ENCODE results near the gene KRTAP10-6. TPM values are rescaled to one million over a fixed set of nuclear protein-coding genes. Genes with fewer than 3 reads are reported as not detected.
"Not testable (repeated sequence)": the region's sequence is repeated elsewhere in the genome, so short reads cannot be mapped to it uniquely, and the experiment has no call there.

Gene KRTAP10-6
- total and polyA plus RNA-seq, 2 experiments from 2014 or later: not detected

DNA sequence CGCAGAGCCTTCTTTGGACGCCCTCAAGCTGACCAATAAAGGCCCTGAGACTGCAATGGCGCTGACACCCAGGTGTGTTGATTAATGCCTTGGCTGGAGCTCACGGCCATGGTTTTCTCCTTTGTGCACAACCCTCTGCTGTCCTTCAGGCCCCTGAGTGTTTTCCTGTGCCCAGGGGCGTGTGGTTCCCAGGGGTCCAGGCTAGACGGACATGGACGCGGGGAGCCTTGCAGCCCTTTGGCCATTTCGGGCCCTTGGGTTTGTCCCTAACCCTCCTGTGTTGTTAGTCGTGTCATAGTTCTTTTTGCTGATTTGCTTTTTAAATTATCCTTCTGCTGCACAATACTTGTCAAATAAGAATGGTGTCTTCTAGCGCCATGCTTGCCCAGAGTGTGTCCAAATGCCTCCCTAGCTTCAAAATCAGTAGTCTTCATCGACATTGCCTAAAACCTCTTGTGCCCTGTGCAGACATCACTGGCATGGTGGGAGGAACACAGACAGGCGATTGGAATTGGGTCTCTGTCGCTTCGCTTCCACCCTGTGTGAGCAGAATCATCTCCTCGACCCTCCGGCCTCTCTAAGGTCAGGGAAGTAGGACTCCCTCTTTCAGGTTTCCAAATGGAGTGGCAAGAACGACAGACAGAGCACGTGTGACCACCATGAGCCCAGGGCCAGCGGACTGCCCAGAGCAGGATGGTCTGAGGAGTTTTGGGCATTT lies 16.8 kb downstream of the KRTAP10-6 start:
- Histone ChIP-seq H3K27me3 (no peaks in the 10 kb centered on the region), H3K4me1 (ENCODE audit: insufficient read depth) (peaks cover 3% of the 10 kb centered on the region), H4K20me1 (ENCODE audit: insufficient read depth, poor library complexity, severe bottlenecking) (no peaks in the 10 kb centered on the region), H3K9me3 (ENCODE audit: low read depth) (no peaks in the 10 kb centered on the region), H3K36me3 (replicated peaks; ENCODE audit: insufficient read depth, low read depth) (no peaks in the 10 kb centered on the region), H3K4me2 (no peak overlapping the region), H3K27ac (no peak overlapping the region), H3K79me2 (no peaks in the 10 kb centered on the region), H2AFZ (no peak overlapping the region), H3K4me3 (no peak overlapping the region), H3K9me2 (replicated peaks; ENCODE audit: insufficient read depth) (no peaks in the 10 kb centered on the region)
- TF ChIP-seq EZH2phosphoT487 (IDR thresholded peaks at IDR 0.05; ENCODE audit: low read depth, severe bottlenecking, unreplicated experiment) (no peak), EZH2 (IDR thresholded peaks at IDR 0.05; ENCODE audit: borderline replicate concordance) (no peak)
- TF ChIP-seq, protein P1, sequence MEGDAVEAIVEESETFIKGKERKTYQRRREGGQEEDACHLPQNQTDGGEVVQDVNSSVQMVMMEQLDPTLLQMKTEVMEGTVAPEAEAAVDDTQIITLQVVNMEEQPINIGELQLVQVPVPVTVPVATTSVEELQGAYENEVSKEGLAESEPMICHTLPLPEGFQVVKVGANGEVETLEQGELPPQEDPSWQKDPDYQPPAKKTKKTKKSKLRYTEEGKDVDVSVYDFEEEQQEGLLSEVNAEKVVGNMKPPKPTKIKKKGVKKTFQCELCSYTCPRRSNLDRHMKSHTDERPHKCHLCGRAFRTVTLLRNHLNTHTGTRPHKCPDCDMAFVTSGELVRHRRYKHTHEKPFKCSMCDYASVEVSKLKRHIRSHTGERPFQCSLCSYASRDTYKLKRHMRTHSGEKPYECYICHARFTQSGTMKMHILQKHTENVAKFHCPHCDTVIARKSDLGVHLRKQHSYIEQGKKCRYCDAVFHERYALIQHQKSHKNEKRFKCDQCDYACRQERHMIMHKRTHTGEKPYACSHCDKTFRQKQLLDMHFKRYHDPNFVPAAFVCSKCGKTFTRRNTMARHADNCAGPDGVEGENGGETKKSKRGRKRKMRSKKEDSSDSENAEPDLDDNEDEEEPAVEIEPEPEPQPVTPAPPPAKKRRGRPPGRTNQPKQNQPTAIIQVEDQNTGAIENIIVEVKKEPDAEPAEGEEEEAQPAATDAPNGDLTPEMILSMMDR (IDR thresholded peaks at IDR 0.05; ENCODE audit: poor library complexity): no peak
- 93% methylated on average over 20 of the region's 20 CpGs for WGBS (ENCODE audit: low lambda C conversion rate, missing lambda C conversion rate)
- DNase-seq (ENCODE audit: low spot score): no peak

DNA sequence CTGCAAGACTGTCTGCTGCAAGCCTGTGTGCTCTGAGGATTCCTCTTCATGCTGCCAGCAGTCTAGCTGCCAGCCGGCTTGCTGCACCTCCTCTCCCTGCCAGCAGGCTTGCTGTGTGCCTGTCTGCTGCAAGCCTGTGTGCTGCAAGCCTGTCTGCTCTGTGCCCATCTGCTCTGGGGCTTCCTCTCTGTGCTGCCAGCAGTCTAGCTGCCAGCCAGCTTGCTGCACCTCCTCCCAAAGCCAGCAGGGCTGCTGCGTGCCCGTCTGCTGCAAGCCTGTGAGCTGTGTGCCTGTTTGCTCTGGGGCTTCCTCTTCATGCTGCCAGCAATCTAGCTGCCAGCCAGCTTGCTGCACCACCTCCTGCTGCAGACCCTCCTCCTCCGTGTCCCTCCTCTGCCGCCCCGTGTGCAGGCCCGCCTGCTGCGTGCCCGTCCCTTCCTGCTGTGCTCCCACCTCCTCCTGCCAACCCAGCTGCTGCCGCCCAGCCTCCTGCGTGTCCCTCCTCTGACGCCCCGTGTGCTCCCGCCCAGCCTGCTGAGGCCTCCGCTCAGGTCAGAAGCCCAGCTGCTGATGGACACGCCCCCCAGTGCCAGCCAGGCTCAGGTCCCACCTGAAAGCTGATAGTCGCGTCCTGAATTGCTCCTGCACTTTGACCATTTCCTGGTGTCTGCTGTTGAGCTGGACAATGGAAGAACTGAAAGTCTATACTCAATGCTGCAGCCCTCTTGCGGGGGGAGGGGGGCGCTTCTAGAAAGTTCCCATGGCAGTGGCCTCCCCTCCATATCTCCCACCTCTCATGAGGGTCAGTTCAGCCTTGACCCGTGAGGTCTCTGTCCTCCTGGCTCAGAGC lies 17.6 kb downstream of the KRTAP10-6 start:
- 77% methylated on average over 21 of the region's 21 CpGs for WGBS (ENCODE audit: low lambda C conversion rate, missing lambda C conversion rate)
- Histone ChIP-seq H3K9me2 (replicated peaks; ENCODE audit: insufficient read depth) (no peaks in the 10 kb centered on the region), H3K9me3 (ENCODE audit: low read depth) (no peaks in the 10 kb centered on the region), H3K79me2 (no peaks in the 10 kb centered on the region), H3K4me2 (no peak overlapping the region), H3K27me3 (no peaks in the 10 kb centered on the region), H2AFZ (no peak overlapping the region), H4K20me1 (ENCODE audit: insufficient read depth, poor library complexity, severe bottlenecking) (no peaks in the 10 kb centered on the region), H3K27ac (no peak overlapping the region), H3K4me3 (no peak overlapping the region), H3K4me1 (ENCODE audit: insufficient read depth) (peaks cover 3% of the 10 kb centered on the region), H3K36me3 (replicated peaks; ENCODE audit: insufficient read depth, low read depth) (no peaks in the 10 kb centered on the region)
- TF ChIP-seq EZH2 (IDR thresholded peaks at IDR 0.05; ENCODE audit: borderline replicate concordance) (no peak), EZH2phosphoT487 (IDR thresholded peaks at IDR 0.05; ENCODE audit: low read depth, severe bottlenecking, unreplicated experiment) (no peak)
- TF ChIP-seq, protein P1 (IDR thresholded peaks at IDR 0.05; ENCODE audit: poor library complexity): no peak
- DNase-seq (ENCODE audit: low spot score): peak; percentile 67

DNA sequence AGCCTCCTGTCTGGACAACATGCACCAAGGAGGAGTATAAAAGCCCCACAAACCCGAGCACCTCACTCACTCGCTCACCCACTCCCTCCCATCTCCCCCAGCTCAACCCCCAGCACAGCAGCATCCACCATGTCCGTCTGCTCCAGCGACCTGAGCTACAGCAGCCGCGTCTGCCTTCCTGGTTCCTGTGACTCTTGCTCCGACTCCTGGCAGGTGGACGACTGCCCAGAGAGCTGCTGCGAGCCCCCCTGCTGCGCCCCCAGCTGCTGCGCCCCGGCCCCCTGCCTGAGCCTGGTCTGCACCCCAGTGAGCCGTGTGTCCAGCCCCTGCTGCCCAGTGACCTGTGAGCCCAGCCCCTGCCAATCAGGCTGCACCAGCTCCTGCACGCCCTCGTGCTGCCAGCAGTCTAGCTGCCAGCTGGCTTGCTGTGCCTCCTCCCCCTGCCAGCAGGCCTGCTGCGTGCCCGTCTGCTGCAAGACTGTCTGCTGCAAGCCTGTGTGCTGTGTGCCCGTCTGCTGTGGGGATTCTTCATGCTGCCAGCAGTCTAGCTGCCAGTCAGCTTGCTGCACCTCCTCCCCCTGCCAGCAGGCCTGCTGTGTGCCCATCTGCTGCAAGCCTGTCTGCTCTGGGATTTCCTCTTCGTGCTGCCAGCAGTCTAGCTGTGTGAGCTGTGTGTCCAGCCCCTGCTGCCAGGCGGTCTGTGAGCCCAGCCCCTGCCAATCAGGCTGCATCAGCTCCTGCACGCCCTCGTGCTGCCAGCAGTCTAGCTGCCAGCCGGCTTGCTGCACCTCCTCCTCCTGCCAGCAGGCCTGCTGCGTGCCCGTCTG lies 18.5 kb downstream of the KRTAP10-6 start, which contains the start of gene KRTAP10-4:
Gene KRTAP10-4 (plus strand): TSS at position 100 of the 827 bp plus-strand sequence. CDS start 30 bp downstream, at position 130.
- H3K9me3 ChIP-seq (ENCODE audit: low read depth); H3K4me2 ChIP-seq; H3K27ac ChIP-seq; H3K36me3 ChIP-seq (replicated peaks; ENCODE audit: insufficient read depth, low read depth); H3K4me3 ChIP-seq; DNase-seq (ENCODE audit: low spot score); H2AFZ ChIP-seq; H3K79me2 ChIP-seq; H3K27me3 ChIP-seq; H3K4me1 ChIP-seq (ENCODE audit: insufficient read depth); H3K9me2 ChIP-seq (replicated peaks; ENCODE audit: insufficient read depth); H4K20me1 ChIP-seq (ENCODE audit: insufficient read depth, poor library complexity, severe bottlenecking): not testable (repeated sequence)
- 90% methylated on average over 21 of the region's 25 CpGs for WGBS (ENCODE audit: low lambda C conversion rate, missing lambda C conversion rate)
